ENCODE data around the gene EXOSC1. TPM values are rescaled to one million over a fixed set of nuclear protein-coding genes. Genes with fewer than 3 reads are reported as not detected.
"Not testable (repeated sequence)": the region's sequence is repeated elsewhere in the genome, so short reads cannot be mapped to it uniquely, and the experiment has no call there.

The EXOSC1 gene
- total RNA-seq, 1 donor from 2014 or later = 55.1 TPM

DNA sequence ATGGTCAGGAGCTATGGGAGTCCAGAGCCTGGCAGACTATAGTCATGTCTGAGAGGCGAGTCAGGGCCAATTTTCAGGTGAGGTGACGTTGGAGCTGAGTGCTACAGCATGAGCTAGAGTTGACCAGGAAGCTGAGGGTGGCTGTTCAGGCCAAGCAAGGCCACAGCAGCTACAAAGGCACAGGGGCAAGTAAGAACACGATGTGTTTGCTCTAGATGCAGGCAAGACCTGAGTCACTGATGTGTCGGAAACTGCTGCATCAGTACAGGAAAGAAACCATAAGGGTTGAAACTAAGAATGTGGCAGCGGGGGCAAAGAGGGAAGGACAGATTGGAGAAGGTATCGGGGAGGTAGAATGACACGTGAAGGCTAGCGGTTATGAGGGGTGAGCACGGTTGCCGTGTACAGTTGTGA is 32.9 kb downstream of the EXOSC1 start:
- intact Hi-C loops (cut with micrococcal nuclease) = no loop called here

DNA sequence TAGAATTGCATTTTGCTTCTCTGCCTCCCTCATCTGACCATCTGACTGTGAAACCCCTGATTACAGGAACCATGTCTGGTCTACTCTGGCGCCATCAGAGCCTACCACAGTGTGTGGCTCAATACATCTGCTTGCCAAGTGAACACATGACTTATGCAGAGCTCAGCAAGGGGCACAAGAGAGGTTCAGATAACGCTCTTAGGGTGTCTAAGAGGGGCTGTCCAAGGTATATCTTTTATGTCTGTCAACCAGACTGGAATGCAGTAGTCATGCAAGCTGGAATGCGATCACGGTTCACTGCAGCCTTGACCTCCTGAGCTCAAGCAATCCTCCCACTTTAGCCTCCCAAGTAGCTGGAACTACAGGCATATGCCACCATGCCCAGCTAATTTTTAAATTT is 34.4 kb downstream of the EXOSC1 start:
- intact Hi-C loops (cut with micrococcal nuclease) = no loop called here

DNA sequence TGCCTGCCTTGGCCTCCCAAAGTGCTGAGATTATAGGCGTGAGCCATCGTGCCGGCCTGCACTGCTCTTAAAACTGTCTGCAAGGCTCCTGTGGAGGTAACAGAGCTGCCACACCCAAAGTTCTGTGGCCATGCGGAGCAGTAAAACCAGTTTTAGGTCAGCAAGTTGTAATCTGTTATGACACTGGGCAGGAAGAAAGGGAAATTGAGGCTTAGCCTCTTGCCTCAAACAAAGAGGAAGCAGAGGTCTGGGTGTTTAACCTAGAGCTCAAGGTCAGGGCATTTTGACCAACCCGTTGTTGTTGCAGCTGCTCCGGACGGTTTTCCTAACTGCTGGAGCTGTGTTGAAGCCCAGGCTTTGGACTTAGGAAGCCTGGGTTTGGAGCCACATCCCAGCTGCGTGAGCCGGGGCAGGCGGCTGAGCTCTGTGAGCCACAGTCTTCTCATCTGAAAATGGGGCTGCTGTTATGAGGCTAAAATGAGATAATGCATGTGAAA is 37.3 kb downstream of the EXOSC1 start:
- intact Hi-C loops (cut with micrococcal nuclease) = no loop called here

DNA sequence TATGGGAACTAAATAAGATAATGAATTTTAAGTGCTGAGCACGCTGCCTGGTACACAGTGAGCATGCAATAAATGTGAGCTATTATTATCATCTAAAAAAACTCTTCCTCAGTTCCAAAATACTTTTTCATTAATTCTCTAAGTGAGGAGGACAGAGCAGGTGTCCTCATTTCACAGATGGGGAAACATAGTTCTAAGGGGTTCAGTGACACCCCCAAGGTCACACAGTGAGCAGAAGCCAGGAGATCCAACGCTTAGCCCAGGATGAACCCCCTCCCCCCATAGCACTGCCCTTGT is 37.9 kb downstream of the EXOSC1 start:
- intact Hi-C loops (cut with micrococcal nuclease) = loop anchor here (1.0 kb wide), 3 partner anchors 18 to 145 kb away; partner anchors contain the start of gene PGAM1

DNA sequence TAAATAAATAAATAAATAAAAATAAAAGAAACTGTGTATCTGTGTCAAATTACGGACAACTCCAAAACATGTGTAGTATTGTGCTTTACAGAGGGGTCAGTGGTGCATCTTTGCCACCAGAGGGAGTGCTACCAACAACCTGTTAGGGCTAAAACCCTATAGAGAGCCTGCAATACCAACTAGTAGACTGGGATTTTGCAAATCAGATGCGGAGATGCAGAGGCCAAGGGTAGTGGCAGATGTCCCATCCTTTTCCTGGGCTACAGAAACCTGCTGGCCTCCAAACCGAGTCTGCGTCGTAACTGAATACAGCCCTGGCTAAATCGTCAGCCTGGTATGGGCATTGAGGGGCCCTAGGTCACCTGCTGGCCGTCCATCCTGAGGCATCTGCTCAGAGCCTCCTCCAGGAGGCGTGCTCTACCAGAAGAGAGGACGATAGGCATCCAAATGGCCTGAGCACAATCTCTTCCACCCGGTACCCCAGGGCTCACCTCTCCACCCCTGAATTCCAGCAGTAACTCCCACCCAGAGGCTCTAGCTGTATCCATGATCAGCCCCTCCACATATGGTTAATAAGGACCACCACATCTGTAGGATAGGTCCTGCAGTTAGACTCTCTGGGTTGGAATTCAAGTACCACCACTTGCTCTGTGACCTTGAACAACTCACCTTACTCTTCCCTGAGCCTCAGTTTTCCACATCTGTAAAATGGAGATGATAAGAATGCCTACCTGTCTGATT is 38.4 kb downstream of the EXOSC1 start:
- intact Hi-C loops (cut with micrococcal nuclease) = loop anchor here (1.0 kb wide), 3 partner anchors 19 to 146 kb away; partner anchors contain the start of gene PGAM1

DNA sequence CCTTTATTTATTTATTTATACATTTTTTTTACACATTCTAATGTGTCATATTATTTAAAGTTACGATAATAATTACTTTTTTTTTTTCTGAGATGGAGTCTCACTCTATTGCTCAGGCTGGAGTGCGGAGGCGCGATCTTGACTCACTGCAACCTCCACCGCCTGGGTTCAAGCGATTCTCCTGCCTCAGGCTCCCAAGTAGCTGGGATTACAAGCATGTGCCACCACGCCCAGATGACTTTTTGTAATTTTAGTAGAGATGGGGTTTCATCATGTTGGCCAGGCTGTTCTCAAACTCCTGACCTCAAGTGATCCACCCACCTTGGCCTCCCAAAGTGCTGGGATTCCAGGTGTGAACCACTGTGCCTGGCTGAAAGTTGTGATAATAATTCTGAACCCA is 39.3 kb downstream of the EXOSC1 start:
- intact Hi-C loops (cut with micrococcal nuclease) = not testable (repeated sequence)

DNA sequence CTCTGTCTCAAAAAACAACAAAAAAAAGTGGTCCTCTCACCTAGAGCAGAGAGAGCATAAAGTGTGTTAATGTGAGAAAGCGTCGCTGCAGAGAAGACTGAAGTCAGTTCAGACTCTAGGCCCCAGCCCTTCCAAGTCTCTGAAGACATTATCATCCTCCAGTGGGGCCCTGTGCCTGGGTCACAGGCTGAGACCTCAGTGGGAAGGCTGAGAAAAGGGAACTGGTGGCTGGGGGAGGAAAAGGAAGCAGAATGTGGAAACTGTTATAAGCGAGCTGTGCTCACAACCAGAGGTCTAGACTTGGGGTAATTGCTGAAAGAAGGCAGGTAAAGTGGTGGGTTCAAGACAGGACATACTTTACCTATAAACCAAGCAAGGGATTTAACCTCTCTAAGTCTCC is 39.7 kb downstream of the EXOSC1 start:
- intact Hi-C loops (cut with micrococcal nuclease) = no loop called here

DNA sequence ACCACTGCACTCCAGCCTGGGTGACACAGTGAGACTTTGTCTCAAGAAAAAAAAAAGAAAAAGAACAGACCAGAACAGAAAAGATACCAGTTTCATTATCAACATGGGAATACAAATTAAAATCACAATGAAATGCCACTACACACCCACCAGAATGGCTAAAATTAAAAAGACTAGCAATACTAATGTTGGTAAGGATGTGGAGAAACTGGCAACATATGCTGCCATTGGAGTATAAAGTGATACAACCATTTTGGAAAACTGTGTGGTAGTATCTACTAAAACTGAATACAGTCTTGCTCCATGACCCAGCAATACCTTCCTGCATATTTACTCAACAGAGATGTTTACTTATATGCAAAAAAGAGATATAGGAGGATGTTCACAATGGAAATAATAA is 41.8 kb downstream of the EXOSC1 start:
- intact Hi-C loops (cut with micrococcal nuclease) = loop anchor here (5.0 kb wide), 2 partner anchors 238 to 817 kb away; partner anchors contain the start of genes PI4K2A and TM9SF3

DNA sequence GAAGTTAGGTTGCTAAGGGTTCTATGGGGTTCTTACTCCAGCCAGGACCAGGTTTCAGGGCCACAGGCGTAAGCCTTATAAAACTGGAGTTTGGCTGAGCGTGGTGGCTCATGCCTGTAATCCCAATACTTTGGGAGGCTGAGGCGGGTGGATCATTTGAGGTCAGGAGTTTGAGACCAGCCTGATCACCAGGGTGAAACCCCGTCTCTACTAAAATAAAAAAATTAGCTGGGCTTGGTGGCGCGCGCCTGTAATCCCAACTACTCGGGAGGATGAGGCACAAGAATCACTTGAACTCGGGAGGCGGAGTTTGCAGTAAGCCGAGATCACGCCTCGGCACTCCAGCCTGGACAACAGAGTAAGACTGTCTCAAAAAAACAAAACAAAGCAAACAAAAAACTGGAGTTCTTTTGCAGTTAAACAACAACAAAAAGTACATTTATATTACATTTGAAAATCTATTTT is 44.3 kb downstream of the EXOSC1 start:
- intact Hi-C loops (cut with micrococcal nuclease) = loop anchor here (1.0 to 5.0 kb wide), 7 partner anchors 25 to 814 kb away; partner anchors contain the start of genes ARHGAP19, EXOSC1, FRAT2 and MMS19

DNA sequence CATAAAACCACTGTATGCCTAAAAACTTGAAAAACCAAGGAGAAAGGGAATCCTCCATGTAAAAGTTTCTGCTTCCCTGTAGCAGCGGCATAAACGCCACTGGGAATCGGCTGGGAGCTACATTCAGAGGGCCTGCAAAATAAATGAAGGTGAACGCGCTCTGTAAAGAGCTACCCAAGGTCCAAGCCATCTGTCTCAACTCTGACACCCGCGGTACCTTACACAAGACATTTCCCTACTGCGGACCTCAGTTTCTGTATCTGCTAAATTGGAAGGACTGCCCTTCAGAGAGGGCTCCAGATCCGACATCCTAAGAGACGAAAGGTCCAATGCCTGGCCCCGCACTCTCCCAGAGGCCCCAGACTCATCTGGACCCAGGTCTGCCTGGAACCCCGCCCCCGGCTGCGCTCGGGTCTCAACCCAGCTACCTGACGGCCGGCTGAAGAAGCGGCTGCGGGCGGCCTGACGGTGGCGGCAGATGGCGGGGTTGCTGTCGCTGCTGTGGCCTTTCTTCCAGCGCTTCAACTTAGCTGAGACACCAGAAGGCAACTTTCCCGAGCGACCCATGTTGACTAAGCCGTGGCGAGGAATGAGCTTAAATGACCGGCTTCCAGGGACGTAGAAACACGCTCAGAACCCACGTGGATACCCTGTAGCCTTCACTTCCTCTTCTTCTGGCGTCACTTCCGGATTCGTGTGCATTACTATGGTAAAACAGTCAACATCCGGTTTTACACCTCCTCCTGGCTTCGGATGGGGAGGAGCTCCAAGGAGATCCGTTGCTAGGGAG is 44.9 kb downstream of the EXOSC1 start, which contains the start of gene RRP12:
Gene RRP12, minus strand, starts transcription at position 676 of the 790 bp plus-strand sequence. Its CDS starts 109 bp downstream, at position 567.
- intact Hi-C loops (cut with micrococcal nuclease) = loop anchor here (1.0 to 5.0 kb wide), 7 partner anchors 25 to 814 kb away; partner anchors contain the start of genes ARHGAP19, EXOSC1, FRAT2 and MMS19

DNA sequence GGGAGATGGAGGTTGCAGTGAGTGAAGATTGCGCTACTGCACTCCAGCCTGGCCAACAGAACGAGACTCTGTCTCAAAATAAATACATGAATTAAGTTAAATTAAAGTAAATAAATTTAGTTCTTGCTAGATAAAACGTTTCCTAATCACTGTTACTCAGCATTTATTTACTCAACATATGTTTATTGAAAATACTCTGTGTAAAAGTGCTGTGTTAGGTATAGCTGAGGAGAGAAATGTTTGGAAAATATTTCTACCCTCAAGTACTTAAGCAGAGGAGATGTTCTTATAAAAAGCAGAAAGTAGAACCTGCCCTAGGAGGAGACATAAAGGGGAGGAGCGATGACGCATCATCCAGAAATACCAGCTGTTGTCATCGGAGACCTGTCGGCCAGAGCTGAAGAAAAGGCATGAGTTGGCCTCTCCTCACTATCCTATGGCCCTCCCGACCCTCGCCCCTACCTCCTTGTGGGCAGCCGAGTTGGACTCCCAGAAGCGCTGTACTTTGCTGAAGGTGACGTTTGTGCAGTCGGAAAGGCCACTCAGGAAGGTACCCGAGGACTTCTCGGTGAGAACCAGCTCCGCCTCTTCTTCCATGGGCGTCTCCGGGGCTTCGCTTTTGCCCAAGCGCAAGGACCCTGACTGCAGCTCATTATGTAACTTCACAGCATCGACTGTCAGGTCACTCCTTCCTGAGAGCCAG is 45.8 kb downstream of the EXOSC1 start:
- intact Hi-C loops (cut with micrococcal nuclease) = loop anchor here (2.0 to 5.0 kb wide), 3 partner anchors 65 to 813 kb away; partner anchors contain the start of genes FRAT2, PI4K2A and TM9SF3

DNA sequence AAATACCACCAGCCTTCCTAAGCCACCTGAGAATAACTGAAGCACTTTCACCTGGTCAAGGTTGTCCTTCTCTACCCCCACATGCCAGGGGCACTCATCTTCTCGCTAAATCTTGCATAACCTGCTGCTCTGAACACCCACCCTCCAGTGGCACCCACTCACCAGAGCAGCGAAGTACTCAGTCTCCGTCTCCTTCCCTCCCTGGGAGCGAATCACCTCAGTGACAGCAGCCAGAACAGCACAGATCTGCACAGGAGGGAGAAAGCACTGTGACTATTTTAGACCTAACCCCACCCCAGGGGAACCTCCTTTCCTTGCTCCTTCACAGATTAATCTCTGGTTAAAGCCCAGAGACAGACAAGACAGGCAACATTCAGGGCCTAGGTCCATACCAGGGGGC is 49.8 kb downstream of the EXOSC1 start:
- intact Hi-C loops (cut with micrococcal nuclease) = no loop called here

DNA sequence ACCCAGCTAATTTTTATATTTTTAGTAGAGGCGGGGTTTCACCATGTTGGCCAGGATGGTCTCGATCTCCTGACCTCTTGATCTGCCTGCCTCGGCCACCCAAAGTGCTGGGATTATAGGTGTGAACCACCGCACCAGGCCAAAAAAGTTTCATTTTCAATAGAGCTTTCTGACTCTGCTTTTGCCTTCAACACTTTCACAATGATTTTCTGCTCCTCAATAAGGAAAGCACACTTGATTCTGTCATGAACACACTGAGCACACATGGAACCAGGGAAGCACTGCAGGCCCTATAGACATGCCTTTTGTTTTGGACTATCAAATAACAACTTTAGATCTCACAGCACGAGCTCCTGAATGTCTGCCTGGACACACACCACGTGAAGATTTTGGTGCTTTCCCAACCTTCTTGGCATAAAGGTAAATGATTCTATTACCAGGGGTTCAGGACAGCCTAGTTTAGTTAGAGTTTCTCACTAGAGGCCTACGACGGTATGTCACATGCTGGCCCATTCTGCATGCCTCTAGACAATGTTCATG is 52.7 kb downstream of the EXOSC1 start:
- intact Hi-C loops (cut with micrococcal nuclease) = no loop called here

DNA sequence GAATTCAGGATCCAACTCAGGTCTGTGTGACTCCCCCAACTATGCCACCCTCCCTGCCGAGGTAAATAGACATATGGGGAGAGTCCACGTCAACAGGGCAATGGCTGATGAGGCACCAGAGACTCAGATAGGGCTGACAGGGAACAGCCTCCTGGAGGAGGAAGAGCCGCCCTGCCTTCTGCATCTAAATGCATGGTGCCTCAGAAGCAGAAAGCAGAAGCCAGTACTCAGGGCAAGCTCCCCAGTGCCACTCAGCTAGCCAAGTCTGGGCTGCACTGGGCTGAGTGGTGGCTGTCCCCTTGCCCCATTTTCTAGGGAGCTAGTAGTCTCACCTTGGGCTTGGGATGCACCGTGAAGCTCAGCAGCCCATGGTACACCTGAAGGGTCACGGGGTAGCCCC is 55.7 kb downstream of the EXOSC1 start:
- intact Hi-C loops (cut with micrococcal nuclease) = no loop called here

DNA sequence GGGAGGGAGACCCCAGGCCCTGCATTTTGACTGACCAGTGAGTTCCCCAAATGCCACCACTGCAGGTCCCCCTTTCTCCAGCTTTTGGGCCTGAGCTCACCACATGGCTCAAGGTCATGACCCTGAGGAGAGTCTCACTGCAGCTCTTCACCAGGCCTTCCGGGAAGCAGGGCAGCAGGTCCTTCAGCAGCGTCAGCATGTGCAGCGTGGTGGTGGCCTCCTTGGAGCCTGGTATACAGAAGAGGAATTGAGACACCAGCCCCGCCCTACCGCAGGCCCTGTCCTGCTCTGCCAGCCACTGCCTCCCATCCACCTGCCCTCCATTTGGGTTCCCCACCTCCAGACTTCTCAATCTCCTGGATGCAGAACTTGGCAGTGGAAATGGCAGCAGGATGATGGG is 57.7 kb downstream of the EXOSC1 start:
- intact Hi-C loops (cut with micrococcal nuclease) = no loop called here

Other genes with a start within 250 kb of the EXOSC1 start
- gene ARHGAP19, start 153.4 kb downstream of the EXOSC1 start, total RNA-seq = 38.0 and 41.3 TPM in 2 replicates
- 4.1 and 5.0 TPM in 2 replicates for gene FRAT1, start 126.7 kb downstream of the EXOSC1 start, total RNA-seq
- 9.0 and 10.4 TPM in 2 replicates for gene FRAT2, start 111.3 kb downstream of the EXOSC1 start, total RNA-seq
- 33.5 and 40.1 TPM in 2 replicates for gene RRP12, start 44.7 kb downstream of the EXOSC1 start, total RNA-seq
- 485 and 486 TPM in 2 replicates for gene PGAM1, start 19.8 kb downstream of the EXOSC1 start, total RNA-seq
- 42.3 and 42.4 TPM in 2 replicates for gene ZDHHC16, start 169 bp upstream of the EXOSC1 start, total RNA-seq
- 70.2 and 73.2 TPM in 2 replicates for gene MMS19, start 52.4 kb upstream of the EXOSC1 start, total RNA-seq
- gene UBTD1, start 52.9 kb upstream of the EXOSC1 start, total RNA-seq = 0.61 and 0.77 TPM in 2 replicates
- gene ANKRD2, start 126.8 kb upstream of the EXOSC1 start, total RNA-seq = 0.36 and 0.52 TPM in 2 replicates
- gene HOGA1, start 138.4 kb upstream of the EXOSC1 start, total RNA-seq = not detected in 2 replicates
- gene C10orf62, start 143.7 kb upstream of the EXOSC1 start, total RNA-seq = not detected in 2 replicates
- gene MORN4, start 187.5 kb upstream of the EXOSC1 start, total RNA-seq = 1.2 and 1.3 TPM in 2 replicates
- 10.9 and 11.9 TPM in 2 replicates for gene PI4K2A, start 194.7 kb upstream of the EXOSC1 start, total RNA-seq
- 1.1 and 1.3 TPM in 2 replicates for gene AVPI1, start 241.2 kb upstream of the EXOSC1 start, total RNA-seq

All from T-helper 2 cell treated with Interferon-gamma antibody and Interleukin-4, amounts not matched to agents 100 ng/mL and 5 ng/mL, for 36 hours (primary cell).